ENCODE data around the gene FFAR2.
"Not testable (repeated sequence)": the region's sequence is repeated elsewhere in the genome, so short reads cannot be mapped to it uniquely, and the experiment has no call there.

FFAR2 gene

DNA sequence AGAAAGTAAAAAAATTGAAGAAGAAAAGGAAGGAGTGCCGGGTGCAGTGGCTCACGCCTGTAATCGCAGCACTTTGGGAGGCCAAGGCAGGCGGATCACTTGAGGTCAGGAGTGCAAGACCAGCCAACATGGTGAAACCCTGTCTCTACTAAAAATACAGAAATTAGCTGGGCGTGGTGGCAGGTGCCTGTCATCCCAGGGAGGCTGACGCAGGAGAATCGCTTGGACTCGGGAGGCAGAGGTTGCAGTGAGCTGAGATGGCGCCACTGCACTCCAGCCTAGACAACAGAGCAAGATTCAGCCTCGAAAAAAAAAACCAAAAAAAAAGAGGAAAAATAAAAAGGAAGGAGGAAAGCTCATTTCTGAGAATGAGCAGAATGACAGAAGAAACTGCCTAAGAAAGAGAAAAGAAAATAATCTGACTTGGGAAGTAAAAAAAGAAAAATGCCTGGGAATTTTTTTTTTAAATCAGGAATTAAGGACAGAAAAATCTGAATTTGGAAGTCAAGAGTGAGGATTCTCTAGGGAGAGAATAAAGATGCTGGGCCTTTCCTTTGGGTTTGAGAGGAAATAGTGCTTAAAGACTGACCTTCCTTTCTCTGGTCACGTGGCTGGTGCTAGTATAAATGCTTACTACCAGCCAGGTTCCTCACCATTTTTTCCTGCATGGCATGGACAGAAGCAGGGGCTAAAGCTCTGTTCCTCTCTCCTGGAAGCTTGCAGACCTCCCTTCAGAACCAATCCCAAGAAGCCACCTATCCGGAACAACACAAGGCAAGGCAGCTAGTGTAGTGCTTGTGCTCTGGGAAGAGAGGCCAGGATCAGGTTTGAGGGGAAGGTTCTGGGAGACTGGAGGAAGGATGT is at the start of gene FFAR2:
Gene FFAR2 (plus strand): TSS at position 652 of the 864 bp plus-strand sequence. CDS start 1,458 bp downstream, outside the sequence.
- DNase-seq, result no peak

DNA sequence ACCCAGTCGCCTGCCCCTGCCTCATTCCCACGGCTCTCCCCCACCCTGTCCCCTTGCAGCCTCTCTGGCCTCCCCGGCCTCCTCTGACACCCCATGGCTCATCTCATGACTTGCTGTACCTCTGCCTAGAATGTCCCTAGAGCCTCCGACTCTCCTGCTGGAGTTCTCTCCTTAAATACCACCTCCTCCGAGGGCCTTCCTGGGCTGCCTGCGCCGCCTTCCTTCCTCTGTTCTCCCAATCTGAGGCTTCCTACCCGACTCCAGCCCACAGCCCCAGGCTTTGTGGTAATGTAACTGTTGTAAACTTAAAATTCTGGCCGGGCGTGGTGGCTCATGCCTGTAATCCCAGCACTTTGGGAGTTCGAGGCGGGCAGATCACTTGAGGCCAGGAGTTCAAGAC is 49.5 kb upstream of the FFAR2 start:
- no peak for DNase-seq

GRCh38 chr19:35399231-35399630 is 48.8 kb upstream of the FFAR2 start:
- DNase-seq, result no peak

- DNase-seq, result no peak
Measured at GRCh38 chr19:35399948-35400772, 47.9 kb upstream of the FFAR2 start.

DNA sequence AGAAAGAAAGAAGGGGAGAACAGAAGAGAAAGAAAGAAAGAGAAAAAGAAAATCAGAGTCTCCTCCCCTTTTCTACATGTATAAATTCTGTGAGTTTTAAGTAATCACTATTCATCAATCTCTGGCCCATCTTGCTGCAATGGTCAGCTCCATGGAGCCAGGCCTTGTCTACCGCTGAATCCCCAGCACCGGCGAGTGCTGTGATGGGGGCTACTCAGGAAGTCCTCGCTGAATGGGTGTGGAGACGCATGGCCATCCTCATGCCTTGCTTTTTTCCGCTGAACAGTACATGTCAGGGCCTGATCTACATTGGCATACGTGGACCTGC is 47.3 kb upstream of the FFAR2 start:
- DNase-seq, result no peak

DNA sequence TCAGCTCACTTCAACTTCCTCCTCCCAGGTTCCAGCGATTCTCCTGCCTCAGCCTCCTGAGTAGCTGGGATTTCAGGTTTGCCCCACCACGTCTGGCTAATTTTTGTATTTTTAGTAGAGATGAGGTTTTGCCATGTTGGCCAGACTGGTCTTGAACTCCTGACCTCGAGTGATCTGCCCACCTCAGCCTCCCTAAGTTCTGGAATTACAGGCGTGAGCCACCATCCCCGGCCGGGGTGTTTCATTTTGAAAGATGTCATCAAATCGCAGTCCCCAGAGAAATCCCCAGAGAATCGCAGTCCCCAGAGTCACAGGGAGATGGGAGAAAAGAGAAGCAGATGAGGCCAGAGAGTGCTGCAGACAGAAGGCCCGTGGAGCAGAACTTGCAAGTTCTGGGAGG is 46.6 kb upstream of the FFAR2 start:
- DNase-seq, result not testable (repeated sequence)

DNA sequence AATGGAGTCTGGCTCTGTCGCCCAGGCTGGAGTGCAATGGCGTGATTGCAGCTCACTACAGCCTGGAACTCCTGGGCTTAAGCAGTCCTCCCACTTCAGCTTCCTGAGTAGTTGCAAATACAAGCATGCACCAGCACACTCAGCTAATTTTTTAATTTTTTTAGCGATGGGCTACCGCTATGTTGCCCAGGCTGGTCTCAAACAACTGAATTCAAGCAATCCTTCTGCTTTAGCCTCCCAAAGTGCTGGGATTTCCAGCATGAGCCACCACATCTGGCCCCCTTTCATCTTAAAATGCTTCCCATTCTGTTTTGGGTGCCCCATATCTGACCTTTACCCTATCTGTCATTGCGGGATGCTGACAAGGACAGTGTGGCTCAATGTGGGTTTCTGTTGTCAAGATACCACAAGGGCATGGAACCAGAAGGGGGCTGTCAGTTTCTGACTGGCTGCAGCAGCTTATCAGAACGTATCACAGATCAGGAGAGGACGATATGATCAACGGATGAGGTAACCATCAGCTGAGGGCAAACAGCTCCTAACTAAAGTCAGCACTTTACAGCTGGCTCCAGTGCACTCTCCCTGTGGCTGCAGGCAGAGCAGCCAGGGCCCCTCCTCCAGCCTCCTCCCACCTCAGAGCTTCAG is 44.8 kb upstream of the FFAR2 start:
- DNase-seq, result no peak

DNA sequence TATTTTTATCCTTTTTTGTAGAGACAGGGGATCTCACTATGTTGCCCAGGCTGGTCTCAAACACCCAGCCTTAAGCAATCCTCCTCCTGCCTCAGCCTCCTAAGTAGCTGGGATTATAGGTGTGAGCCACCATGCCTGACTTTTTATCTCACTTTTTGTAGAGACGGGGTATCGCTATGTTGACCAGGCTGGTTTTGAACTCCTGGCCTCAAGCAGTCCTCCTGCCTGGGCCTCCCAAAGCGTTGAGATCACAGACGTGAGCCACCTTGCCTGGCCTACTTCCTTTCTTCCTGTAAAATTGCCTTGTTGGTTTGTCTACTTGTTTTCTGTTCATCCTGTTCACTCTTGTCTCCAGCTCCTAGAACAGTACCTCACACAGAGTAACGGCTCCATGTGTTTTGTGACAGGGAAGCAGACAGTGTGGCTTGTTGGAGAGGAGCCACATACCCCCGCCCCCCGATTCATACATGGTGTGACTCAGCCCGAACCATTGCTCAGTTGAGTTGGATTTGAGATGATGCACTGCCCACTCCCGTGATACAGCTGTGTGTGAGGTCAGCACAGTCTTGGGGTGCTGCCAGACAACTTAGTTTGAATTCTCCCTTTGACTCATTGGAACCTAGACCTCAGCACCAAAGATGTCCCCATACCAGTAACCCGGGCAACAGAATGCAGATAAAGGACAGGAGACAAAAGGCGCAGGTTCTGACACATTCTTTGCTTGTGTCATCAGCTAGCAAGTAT is 43.0 kb upstream of the FFAR2 start:
- peak; percentile 93 for DNase-seq

DNA sequence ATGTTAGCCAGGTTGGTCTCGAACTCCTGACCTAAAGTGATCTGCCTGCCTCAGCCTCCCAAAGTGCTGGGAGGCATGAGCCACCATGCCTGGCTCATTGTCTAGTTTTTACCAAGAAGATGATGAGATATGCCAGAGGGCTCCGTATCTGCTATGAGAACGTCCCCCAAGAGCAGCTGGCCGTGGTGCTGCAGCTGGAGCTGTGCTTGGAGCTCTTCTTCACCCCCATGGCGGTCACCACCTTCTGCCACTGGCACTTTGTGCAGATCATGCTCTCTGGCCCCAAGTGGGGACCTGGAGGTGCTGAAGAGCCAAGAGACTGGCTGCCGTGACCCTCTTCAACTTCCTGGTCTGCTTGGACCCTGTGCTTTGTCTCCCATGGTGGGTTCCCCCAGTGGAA is 40.4 kb upstream of the FFAR2 start:
- DNase-seq, result no peak

GRCh38 chr19:35408284-35409171 is 39.5 kb upstream of the FFAR2 start:
- no peak for DNase-seq

GRCh38 chr19:35409191-35409590 is 38.9 kb upstream of the FFAR2 start:
- no peak for DNase-seq

DNA sequence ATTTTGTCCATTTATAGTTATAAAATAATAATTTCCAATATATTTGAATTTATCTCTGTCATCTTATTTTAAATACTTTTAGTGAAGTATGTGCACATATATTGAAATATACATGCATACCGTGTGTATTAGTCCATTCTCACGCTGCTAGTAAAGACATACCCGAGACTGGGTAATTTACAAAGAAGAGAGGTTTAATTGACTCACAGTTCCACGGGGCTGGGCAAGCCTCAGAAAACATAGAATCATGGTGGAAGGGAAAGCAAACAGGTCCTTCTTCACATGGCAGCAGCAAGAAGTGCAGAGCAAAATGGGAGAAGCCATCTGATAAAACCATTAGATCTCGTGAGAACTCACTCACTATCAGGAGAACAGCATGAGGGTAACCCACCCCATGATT is 37.6 kb upstream of the FFAR2 start:
- no peak for DNase-seq

GRCh38 chr19:35414442-35414841 is 33.6 kb upstream of the FFAR2 start:
- no peak for DNase-seq

DNA sequence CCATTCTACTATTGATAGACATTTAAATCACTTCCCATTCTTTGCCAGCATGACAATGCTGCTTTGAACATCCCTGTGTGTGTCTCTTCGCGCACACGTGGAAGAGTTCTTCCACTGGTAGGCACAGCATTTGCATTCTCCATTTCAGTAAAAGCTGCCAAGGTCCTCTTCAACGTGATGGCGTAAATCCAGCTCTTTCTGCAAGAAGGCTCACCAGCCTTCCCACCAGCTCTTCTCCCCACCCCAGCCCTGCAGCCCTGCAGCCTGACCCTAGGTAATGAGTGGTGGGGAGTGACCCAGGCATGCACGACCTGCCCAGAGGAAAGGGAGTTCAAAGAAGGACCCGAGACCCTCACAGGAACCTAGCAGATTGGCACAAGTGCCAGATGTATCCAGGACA is 31.7 kb upstream of the FFAR2 start:
- no peak for DNase-seq

- no peak for DNase-seq
Measured at GRCh38 chr19:35417278-35417677, 30.8 kb upstream of the FFAR2 start.

- no peak for DNase-seq
Measured at GRCh38 chr19:35417713-35418534, 30.1 kb upstream of the FFAR2 start.

DNA sequence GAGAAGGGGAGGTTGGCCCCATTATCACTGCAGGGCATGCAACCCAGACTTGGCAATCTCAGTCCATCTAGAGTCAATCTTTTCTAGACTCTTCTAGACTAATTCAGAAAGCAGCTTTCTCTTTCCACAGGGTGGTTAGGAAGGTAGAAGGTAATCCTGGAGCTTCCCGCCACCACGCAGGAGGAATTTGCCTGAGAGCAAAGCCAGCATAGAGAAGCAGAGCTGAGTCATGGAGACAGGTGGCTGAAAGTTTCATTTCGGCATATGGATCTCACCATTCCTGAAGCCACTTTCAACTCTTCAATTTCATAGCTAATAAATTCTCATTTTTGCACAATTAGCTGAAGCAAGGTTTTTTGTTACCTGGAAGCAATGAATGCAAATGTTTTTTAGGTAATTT is 29.0 kb upstream of the FFAR2 start:
- DNase-seq, result no peak

DNA sequence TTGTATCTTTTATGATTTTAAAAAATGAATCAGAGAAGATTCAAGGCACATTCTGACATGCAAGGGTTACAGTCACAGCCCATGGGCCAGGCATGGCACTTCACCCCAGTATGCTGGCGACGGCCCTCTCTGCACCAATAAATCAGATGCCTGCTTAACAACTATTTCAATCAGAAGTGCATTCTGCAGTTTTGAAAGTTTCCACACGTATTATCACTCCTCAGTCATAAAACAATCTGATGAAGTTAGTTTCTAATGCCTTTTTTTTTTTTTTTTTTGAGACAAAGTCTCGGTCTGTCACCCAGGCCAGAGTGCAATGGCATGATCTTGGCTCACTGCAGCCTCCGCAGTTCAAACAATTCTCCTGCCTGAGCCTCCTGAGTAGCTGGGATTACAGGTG is 28.3 kb upstream of the FFAR2 start:
- DNase-seq, result no peak

- no peak for DNase-seq
Measured at GRCh38 chr19:35421362-35421761, 26.7 kb upstream of the FFAR2 start.

DNA sequence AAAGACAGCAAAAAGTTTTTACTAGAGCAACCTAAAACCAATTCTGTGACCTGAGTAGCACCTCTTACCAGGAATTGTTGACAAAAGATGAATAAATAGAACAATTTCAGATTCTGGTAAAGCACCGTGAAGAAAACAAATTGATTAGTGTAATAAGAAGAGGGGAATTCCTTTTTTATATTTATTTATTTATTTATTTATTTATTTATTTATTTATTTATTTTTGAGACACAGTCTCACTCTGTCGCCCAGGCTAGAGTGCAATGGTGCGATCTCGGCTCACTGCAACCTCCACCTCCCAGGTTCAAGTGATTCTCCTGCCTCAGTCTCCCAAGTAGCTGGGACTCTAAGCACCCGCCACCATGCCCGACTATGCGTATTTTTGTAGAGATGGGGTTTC is 24.7 kb upstream of the FFAR2 start:
- not testable (repeated sequence) for DNase-seq

DNA sequence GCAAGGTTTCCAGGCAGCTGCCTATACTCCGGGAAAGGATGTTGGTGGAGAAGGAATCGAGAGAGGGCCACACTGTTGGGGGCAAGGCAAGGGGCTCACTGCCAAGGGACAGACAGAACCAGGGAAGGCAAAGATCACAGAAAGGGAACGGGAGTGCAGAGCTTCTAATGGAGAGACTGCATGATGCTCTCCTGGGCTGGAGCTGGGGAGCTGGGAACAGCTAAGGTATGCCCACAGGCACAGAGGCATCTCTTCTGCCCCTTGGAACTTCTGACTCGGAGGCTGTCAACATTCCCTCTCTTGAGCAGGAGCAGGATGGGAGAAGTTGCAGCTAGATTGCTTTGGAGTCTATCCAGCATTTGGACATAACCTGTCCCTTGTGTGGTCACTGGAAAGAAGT is 22.4 kb upstream of the FFAR2 start:
- no peak for DNase-seq
